Cardiac septum (tissue), 1 donor: ENCODE results near the gene BMPR1A. TPM values are rescaled to one million over a fixed set of nuclear protein-coding genes. Genes with fewer than 3 reads are reported as not detected.
"Not testable (repeated sequence)": the region's sequence is repeated elsewhere in the genome, so short reads cannot be mapped to it uniquely, and the experiment has no call there.

Source experiments
- DNase-seq: peaks from one replicate; pipeline ENCODE4 v3.0.0-alpha.2; 2020; ENCODE audit warnings: low spot score
- intact Hi-C: fragments of 100-400 bp; cut with DNase I; formaldehyde crosslinking; loops from one replicate; pipeline ENCODE4 v1.14.0; 2022
- total RNA-seq: library from RNA; stranded (reverse); fragmentation: NEBNext Ultra II Directional; extraction: Animal tissue kit (Norgen Biotek cat#: 25700); gene quantifications from one replicate; pipeline ENCODE4 v1.2.1, GENCODE V29; 2021
- donor health status: DM: no; HTN: no; CAD: no.

BMPR1A gene
- total RNA-seq, 1 donor from 2014 or later: 60.0 TPM

- no peak for DNase-seq
- intact Hi-C loops: no loop called here
These were observed 68.9 kb downstream of the BMPR1A start for GRCh38 chr10:86825366-86825765.

- no peak for DNase-seq
These were observed 71.2 kb downstream of the BMPR1A start for GRCh38 chr10:86827639-86828038.

GRCh38 chr10:86828145-86828544 lies 71.7 kb downstream of the BMPR1A start:
- intact Hi-C loops: no loop called here

More at GRCh38 chr10:86827639-86828038, 71.2 kb downstream of the BMPR1A start:
- intact Hi-C loops: no loop called here

DNA sequence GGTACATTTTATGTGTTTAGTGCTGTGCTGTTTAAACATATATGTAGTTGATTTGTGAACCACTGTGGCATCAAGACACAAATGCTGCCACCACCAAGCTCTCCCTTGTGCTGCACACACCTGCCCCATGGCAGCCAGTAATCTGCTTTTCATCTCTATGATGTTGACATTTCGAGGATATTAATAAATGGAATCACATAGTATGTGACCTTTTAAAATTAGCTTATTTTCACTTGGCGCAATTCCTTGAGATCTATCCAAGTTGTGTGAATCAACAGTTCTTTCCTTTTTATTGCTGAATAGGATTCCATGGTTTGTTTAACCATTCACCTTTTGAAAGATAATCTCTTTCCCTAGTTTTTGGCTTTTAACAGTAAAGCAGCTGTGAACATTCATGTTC lies 73.1 kb downstream of the BMPR1A start:
- intact Hi-C loops: no loop called here
- DNase-seq: no peak

More at GRCh38 chr10:86828145-86828544, 71.7 kb downstream of the BMPR1A start:
- no peak for DNase-seq

- no peak for DNase-seq
- intact Hi-C loops: no loop called here
These were observed 73.7 kb downstream of the BMPR1A start for GRCh38 chr10:86830043-86830591.

DNA sequence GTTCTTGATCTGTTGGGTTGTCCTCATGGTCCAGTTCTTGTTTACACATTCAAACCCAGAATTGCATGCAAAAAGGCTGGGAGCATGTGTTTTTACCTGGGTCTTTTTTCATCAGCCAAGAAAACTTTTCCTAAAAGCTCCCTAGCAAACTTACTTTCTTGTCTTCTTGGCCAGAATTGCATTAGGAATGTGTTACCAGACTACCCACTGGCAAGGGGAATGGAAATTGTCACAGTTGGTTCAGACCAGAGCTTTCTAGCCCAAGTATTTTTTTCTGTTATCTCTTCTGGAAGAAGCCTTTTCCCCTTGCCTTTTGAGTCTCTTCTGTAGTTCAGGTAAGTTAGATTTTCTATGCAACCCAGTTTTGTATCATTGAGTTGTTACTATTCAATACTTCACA lies 77.5 kb downstream of the BMPR1A start:
- intact Hi-C loops: no loop called here

GRCh38 chr10:86836044-86836443 lies 79.6 kb downstream of the BMPR1A start:
- no peak for DNase-seq
- intact Hi-C loops: no loop called here

More for the DNA sequence above, 77.5 kb downstream of the BMPR1A start:
- no peak for DNase-seq

DNA sequence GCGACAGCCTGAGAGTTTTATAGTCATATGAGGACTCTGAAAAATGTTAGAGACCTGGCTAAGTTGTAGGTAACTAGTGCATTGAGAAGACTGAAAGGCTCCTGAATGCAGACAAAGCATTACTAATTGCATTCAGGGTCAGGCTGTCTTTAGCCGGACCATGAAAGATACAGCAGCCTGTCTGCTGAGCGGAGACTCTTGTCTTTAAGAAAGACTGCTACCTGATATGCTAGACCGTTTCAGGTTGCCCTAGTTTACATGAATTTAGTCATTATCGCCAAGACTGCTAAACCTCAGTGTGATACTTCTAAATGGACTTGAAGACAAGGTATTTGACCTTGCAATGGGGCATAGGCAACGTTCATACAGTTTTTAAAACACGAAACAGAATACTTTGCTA lies 81.2 kb downstream of the BMPR1A start:
- intact Hi-C loops: no loop called here
- no peak for DNase-seq

GRCh38 chr10:86840498-86840897 lies 84.1 kb downstream of the BMPR1A start:
- intact Hi-C loops: no loop called here
- no peak for DNase-seq

GRCh38 chr10:86846088-86846487 lies 89.7 kb downstream of the BMPR1A start:
- intact Hi-C loops: no loop called here
- no peak for DNase-seq

GRCh38 chr10:86848747-86849146 lies 92.3 kb downstream of the BMPR1A start:
- intact Hi-C loops: no loop called here
- no peak for DNase-seq

GRCh38 chr10:86849181-86849894 lies 92.9 kb downstream of the BMPR1A start:
- intact Hi-C loops: no loop called here

DNA sequence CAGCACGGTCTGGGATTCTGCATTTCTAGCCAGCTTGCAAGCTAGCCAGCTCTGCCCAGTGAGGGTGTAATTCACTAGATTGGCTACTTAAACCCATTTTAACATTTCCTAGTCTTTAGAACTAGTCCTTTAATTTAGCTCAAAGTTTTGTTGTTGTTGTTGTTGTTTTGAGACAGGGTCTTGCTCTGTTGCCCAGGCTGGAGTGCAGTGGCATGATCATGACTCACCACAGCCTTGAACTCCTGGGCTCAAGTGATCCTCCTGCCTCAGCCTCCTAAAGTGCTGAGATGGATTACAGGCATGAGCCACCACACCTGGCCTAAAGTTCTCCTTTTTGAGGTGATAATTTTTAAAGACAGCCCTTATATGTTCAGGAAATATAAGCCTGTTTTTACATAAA lies 94.1 kb downstream of the BMPR1A start:
- intact Hi-C loops: no loop called here
- no peak for DNase-seq

More at GRCh38 chr10:86849181-86849894, 92.9 kb downstream of the BMPR1A start:
- DNase-seq: no peak

DNA sequence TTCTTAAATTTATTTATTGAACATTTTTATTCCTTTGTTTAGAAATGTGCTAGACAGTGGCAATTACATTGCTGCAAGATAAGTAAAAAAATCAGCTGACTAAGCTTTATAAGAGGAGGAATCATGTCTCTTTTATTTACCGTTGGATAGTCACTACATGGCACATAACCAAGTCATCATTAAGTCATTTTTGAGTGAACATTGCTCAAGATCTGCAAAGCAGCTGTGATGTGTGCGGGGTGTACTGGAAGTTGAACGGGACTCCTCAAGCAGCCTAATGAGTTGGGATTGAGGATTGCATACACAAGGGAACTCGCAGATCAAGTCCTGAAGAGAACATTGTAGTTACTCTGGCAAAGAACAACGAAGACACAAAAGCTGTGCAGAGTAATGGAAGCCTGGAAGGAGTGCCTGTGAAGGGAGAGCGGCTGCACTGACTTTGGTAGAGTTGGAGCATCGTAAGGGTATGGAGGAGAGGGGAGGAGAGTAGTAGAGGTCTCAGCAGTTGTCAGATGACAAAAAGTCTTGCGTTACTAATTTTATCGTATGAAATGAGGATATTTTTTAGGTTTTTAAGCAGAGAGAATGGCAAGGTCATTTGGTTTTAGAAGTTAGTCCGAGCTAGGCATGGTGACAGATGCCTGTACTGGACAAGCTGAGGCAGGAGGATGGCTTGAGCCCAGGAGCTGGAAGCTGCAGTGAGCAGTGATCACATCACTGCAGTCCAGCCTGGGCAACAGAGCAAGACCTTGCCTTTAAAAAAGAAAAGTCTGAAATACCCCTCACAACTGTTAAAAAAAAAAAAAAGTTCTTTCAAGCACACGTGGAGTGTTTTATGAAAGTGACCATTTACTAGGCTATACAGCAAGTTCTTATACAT lies 95.1 kb downstream of the BMPR1A start:
- intact Hi-C loops: no loop called here
- DNase-seq: no peak

GRCh38 chr10:86853582-86853981 lies 97.2 kb downstream of the BMPR1A start:
- intact Hi-C loops, DNase-seq: not testable (repeated sequence)

GRCh38 chr10:86855513-86855912 lies 99.1 kb downstream of the BMPR1A start:
- no peak for DNase-seq
- intact Hi-C loops: no loop called here

- no peak for DNase-seq
- intact Hi-C loops: no loop called here
These were observed 99.7 kb downstream of the BMPR1A start for GRCh38 chr10:86856156-86856555.

GRCh38 chr10:86857128-86857721 lies 100.8 kb downstream of the BMPR1A start:
- DNase-seq: no peak
- intact Hi-C loops: no loop called here

DNA sequence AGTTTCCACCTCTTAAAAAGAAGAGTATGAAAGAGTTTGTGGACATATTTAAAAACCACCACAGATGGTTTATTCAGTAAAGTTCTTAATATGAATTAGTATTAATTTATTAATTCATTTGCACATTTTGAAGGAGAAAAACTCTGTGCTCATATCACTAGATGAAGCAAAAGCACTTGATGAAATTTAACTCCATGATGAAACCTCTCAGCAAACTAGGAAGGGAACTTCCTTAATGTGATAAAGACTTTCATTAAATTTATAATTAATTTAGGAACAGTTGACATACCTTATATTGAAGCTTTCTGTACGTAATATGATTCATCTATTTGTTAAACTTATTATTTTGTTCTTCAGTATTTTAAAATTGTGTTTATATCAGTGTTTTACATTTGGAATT lies 101.6 kb downstream of the BMPR1A start:
- intact Hi-C loops: no loop called here
- DNase-seq: no peak

GRCh38 chr10:86861351-86861750 lies 104.9 kb downstream of the BMPR1A start:
- intact Hi-C loops: no loop called here
- no peak for DNase-seq
